Mononuclear cell (primary cell): ENCODE results near the gene SHCBP1L. TPM values are rescaled to one million over a fixed set of nuclear protein-coding genes. Genes with fewer than 3 reads are reported as not detected.

Experiments used
- H3K27me3 ChIP-seq: 2 replicates; pipeline ENCODE4 v1.6.0; 2011; ENCODE audit warnings: low read length, control low read depth; ENCODE audit not compliant: insufficient read depth
- H3K4me1 ChIP-seq: 2 replicates; pipeline ENCODE4 v1.5.1; 2011; ENCODE audit warnings: mild to moderate bottlenecking, low read length, control low read depth; ENCODE audit not compliant: insufficient read depth
- H3K4me3 ChIP-seq: 2 replicates; pipeline ENCODE4 v1.5.1; 2011; ENCODE audit warnings: mild to moderate bottlenecking, low read length, moderate library complexity
- H3K9me3 ChIP-seq: 2 replicates; pipeline ENCODE4 v1.5.1; 2011; ENCODE audit warnings: low read depth, mild to moderate bottlenecking, control low read depth, low read length
- total RNA-seq: library from RNA; depleted of rRNA; stranded (reverse); fragments of >200 nt; gene quantifications from one replicate; pipeline ENCODE4 v1.2.3, GENCODE V29; 2012

The SHCBP1L gene
- not detected for total RNA-seq

- Histone ChIP-seq H3K9me3 (no peaks in the 10 kb centered on the region), H3K4me3 (no peak within 1 kb of the TSS), H3K27me3 (peaks cover 18% of the 10 kb centered on the region), H3K4me1 (no peaks in the 10 kb centered on the region)
Observed at GRCh38 chr1:182952677-182953444, at the start of gene SHCBP1L. TSS of gene SHCBP1L (minus strand) at chr1:182953166. CDS start at chr1:182953133, 33 bp downstream.

DNA sequence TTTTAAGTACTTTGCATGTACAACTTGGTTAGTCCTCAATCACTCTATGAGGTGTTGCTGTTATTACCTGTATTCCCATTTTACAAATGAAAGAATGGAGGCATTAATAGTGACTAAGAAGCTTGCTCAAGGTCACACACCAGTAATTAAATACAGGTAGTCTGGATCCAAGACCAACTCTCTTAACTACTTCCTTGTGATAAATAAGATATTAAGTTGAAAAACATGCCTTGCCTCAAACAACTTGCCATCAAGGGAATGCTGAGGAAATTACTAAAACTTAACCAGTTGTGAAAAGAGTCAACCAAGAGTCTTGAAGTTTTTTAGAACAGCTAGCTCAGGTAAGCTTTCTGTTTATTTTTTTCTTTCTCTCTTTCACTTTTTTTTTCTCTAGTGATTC, 49.3 kb upstream of the SHCBP1L start:
- Histone ChIP-seq H3K27me3 (peaks cover 3% of the 10 kb centered on the region), H3K4me3 (no peak overlapping the region), H3K9me3 (no peaks in the 10 kb centered on the region), H3K4me1 (no peaks in the 10 kb centered on the region)

DNA sequence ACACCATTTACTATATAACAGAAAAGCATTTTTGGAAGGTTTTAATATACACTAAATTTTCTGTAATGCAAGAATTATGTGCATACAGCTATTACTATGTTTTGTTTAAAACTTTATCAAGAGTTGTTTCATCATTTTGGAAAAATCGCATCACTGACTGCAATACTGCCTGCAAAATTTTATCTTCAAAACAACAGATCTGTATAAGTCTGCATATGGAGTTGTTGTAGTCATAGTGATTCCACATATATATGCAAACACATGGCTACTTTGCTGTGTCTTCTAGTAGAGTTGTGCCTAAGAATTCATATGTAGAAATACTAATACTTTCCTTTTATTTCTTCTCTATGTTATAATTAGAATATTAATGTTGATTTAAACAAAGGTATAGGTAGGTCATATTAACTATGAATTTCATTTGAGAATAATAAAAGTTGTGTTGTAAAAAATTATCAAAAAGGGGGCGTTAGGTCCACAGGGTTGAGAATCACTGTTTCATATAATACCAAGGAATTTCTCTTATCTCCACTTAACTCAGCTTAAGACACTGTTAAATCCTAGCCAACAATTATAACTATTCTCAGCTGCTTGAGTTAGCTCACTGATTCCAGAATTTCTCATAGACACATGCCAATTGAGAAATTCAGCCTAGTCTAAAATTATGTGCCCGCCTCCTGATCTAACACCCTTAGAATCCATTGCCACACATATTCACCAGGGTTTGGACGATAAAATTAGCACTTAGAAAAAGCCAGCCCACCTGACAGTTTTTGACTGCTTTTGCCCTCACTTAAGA, 47.4 kb upstream of the SHCBP1L start:
- no peaks in the 10 kb centered on the region for H3K4me1 ChIP-seq
- no peaks in the 10 kb centered on the region for H3K9me3 ChIP-seq

DNA sequence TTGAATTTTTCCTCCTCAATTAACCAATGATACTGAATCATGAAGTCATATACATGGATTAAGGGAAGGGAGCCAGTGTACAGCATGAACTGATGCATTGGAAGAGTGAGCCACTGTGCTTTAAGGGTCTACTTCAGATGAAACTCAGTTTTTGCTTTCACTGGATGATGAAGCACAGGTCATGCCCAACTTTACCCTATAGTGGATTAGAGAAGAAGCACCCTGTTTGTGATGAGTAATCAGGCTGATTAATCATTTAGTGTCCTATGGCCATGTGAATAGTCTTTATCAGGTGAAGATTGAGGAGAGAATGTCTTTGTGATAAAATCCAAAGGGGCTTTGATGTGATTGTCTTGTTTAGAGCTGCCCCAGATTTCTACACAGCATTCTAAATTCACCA, 45.5 kb upstream of the SHCBP1L start:
- Histone ChIP-seq H3K4me3 (no peak overlapping the region), H3K9me3 (no peaks in the 10 kb centered on the region), H3K4me1 (no peaks in the 10 kb centered on the region), H3K27me3 (no peaks in the 10 kb centered on the region)

More for the DNA sequence above, 47.4 kb upstream of the SHCBP1L start:
- H3K27me3 ChIP-seq: peaks cover 3% of the 10 kb centered on the region
- no peak overlapping the region for H3K4me3 ChIP-seq

DNA sequence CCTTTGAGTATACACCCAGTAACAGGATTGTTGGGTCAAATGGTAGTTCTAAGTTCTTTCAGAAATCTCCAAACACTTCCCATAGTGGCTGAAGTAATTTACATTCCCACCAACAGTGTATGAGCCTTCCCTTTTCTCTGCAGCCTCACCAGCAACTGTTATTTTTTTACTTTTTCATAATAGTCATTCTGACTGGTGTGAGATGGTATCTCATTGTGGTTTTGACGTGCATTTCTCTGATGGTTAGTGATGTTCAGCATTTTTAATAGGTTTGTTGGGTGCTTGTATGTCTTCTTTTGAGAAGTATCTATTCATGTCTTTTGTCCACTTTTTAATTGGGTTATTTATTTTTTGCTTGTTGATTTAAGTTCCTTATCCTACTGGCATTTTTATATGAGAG, 43.9 kb upstream of the SHCBP1L start:
- H3K4me1 ChIP-seq: no peaks in the 10 kb centered on the region
- no peaks in the 10 kb centered on the region for H3K27me3 ChIP-seq
- no peak overlapping the region for H3K4me3 ChIP-seq
- H3K9me3 ChIP-seq: no peaks in the 10 kb centered on the region

- Histone ChIP-seq H3K4me1 (no peaks in the 10 kb centered on the region), H3K27me3 (no peaks in the 10 kb centered on the region), H3K9me3 (no peaks in the 10 kb centered on the region), H3K4me3 (no peak overlapping the region)
Observed at GRCh38 chr1:182995894-182996293, 42.9 kb upstream of the SHCBP1L start.

- Histone ChIP-seq H3K27me3 (no peaks in the 10 kb centered on the region), H3K4me3 (no peak overlapping the region), H3K9me3 (no peaks in the 10 kb centered on the region), H3K4me1 (no peaks in the 10 kb centered on the region)
Observed at GRCh38 chr1:182993746-182994145, 40.8 kb upstream of the SHCBP1L start.

GRCh38 chr1:182990413-182991144, 37.6 kb upstream of the SHCBP1L start:
- Histone ChIP-seq H3K4me1 (no peaks in the 10 kb centered on the region), H3K9me3 (no peaks in the 10 kb centered on the region), H3K4me3 (no peak overlapping the region), H3K27me3 (no peaks in the 10 kb centered on the region)

GRCh38 chr1:182985876-182986275, 32.9 kb upstream of the SHCBP1L start:
- H3K27me3 ChIP-seq: no peaks in the 10 kb centered on the region
- H3K4me3 ChIP-seq: no peak overlapping the region
- H3K9me3 ChIP-seq: no peaks in the 10 kb centered on the region
- H3K4me1 ChIP-seq: no peaks in the 10 kb centered on the region

DNA sequence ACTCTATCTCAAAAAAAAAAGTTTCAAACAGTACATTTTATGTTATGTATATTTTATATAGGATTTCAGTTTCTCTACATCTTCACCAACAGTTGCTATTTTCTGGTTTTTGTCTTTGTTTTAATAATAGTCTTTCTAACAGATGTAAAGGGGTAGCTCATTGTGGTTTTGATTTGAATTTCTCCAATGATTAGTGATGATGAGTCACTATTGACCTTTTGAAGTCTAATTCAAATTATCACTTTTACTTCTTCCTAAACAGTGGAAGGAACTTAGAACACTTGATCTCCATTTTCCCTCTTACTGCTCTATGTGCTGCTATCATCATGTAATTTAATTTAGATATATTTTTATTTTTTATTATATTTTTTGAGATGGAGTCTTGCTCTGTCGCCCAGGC, 31.7 kb upstream of the SHCBP1L start:
- Histone ChIP-seq H3K4me3 (no peak overlapping the region), H3K27me3 (no peaks in the 10 kb centered on the region), H3K9me3 (no peaks in the 10 kb centered on the region), H3K4me1 (no peaks in the 10 kb centered on the region)

- H3K4me3 ChIP-seq: no peak overlapping the region
- H3K4me1 ChIP-seq: no peaks in the 10 kb centered on the region
- H3K9me3 ChIP-seq: no peaks in the 10 kb centered on the region
- no peaks in the 10 kb centered on the region for H3K27me3 ChIP-seq
Observed at GRCh38 chr1:182984138-182984537, 31.2 kb upstream of the SHCBP1L start.

GRCh38 chr1:182978151-182978853, 25.3 kb upstream of the SHCBP1L start:
- Histone ChIP-seq H3K27me3 (peaks cover 2% of the 10 kb centered on the region), H3K4me3 (no peak overlapping the region), H3K4me1 (no peaks in the 10 kb centered on the region), H3K9me3 (no peaks in the 10 kb centered on the region)

DNA sequence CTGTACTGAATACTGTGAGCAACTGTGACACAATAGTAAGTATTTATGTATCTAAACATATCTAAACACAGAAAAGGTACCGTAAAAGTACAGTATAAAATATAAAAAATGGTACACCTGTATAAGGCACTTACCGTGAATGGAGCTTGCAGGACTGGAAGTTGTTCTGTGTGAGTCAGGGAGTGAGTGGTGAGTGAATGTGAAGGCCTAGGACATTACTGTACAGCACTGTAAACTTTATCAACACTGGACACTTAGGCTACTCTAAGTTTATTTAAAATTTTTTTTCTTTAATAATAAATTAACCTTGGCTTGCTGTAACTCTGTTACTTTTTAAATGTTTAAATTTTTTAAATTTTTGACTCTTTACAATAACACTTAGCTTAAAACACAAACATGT, 24.5 kb upstream of the SHCBP1L start:
- no peak overlapping the region for H3K4me3 ChIP-seq
- H3K27me3 ChIP-seq: peaks cover 2% of the 10 kb centered on the region
- no peaks in the 10 kb centered on the region for H3K4me1 ChIP-seq
- no peaks in the 10 kb centered on the region for H3K9me3 ChIP-seq

DNA sequence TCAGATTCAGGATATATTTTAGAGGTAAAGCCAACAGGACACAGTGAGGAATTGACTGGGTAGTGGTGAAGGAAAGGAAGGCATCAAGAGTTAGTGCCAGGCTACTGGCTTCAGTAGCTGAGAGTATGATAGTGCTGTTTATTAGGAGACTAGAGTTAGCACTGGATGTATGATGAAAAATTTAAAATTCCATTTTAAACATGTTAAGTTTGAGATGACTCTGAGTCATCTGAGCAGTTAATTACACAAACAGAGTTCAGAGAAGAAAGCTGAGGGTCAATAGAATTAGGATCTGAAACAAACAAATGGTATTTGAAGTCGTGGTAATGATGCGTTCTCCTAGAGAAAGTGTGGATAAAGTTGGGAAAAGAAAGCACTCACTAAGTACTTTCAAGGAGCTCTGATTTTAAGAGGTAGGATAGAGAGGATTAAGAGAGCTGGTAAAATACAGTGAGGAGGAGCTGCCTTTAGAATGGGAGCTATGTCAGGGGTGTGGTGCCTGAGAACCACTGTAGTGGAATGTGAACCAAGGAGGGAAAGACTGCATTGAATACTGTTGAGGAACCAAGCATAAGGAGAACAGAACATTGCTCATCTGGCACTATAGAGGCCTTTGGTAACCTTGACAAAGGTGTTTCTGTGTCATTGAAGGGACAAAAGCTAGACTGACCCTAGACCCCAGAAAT, 21.7 kb upstream of the SHCBP1L start:
- H3K4me3 ChIP-seq: no peak overlapping the region
- H3K27me3 ChIP-seq: peaks cover 8% of the 10 kb centered on the region
- no peaks in the 10 kb centered on the region for H3K9me3 ChIP-seq
- H3K4me1 ChIP-seq: no peaks in the 10 kb centered on the region
